Testis (tissue), 3 donors: ENCODE results near the gene PLEKHM3. TPM values are rescaled to one million over a fixed set of nuclear protein-coding genes. Genes with fewer than 3 reads are reported as not detected.

Experiments
- DNase-seq: peaks from one replicate; pipeline ENCODE4 v3.0.0-alpha.2; 2019
- H3K27ac ChIP-seq, 2 donors: fragments of 200-600 bp; sonication (generic); one replicate each; pipeline ENCODE4 v1.5.1; 2019
- H3K27me3 ChIP-seq: fragments of 200-600 bp; sonication (generic); one replicate; pipeline ENCODE4 v1.5.1; 2019
- H3K36me3 ChIP-seq: fragments of 200-600 bp; sonication (generic); one replicate; pipeline ENCODE4 v1.5.1; 2017; ENCODE audit warnings: low read depth; ENCODE audit errors: missing control alignments
- H3K4me1 ChIP-seq: fragments of 200-600 bp; sonication (generic); one replicate; pipeline ENCODE4 v1.5.1; 2019
- H3K4me3 ChIP-seq, 2 donors: fragments of 200-600 bp; sonication (generic); one replicate each; pipeline ENCODE4 v1.5.1; 2017 to 2019
- H3K9me3 ChIP-seq: fragments of 200-600 bp; sonication (generic); one replicate; pipeline ENCODE4 v1.5.1; 2017
- CTCF ChIP-seq, 3 experiments: fragments of 450-650 bp in 2 of 3; fragments of 200-600 bp in 1 of 3; sonication (generic) in 1 of 3; IDR thresholded peaks; one replicate each; pipeline ENCODE4 v1.5.1; 2016 to 2019; ENCODE audit warnings: antibody characterized with exemption in 3 of 3, mild to moderate bottlenecking in 2 of 3, moderate library complexity in 1 of 3
- POLR2A ChIP-seq: fragments of 450-650 bp; IDR thresholded peaks from one replicate; pipeline ENCODE4 v1.6.1; 2017; ENCODE audit warnings: antibody characterized with exemption, mild to moderate bottlenecking, moderate library complexity
- whole genome bisulfite sequencing, 2 donors: methylation state at CpG; one replicate each; pipeline ENCODE4 v1.1.5; 2018; 5-methylcytosine and 5-hydroxymethylcytosine counted together
- intact Hi-C: fragments of 100-400 bp; cut with DNase I; formaldehyde crosslinking; loops from one replicate; pipeline ENCODE4 v1.15.1; 2023; ENCODE audit warnings: low total_unique reads
- polyA plus RNA-seq: library from polyadenylated mRNA; stranded (reverse); fragments of 350-450 nt; fragmentation: Illumina TruSeq; extraction: RNeasy Lipid Tissue Mini Kit (QIAGEN cat#74804); gene quantifications from one replicate; pipeline ENCODE4 v1.2.3, GENCODE V29; 2014; ENCODE audit warnings: low read depth, low replicate concordance; ENCODE audit not compliant: insufficient read depth
- total RNA-seq, 2 donors: library from RNA; depleted of rRNA; stranded (reverse); fragments of >200 nt; gene quantifications; one replicate each; pipeline ENCODE4 v1.2.3, GENCODE V29; 2016

PLEKHM3 gene
- total and polyA plus RNA-seq, 3 donors from 2014 or later, result 12.5 to 24.6 (median 21.9) TPM

DNA sequence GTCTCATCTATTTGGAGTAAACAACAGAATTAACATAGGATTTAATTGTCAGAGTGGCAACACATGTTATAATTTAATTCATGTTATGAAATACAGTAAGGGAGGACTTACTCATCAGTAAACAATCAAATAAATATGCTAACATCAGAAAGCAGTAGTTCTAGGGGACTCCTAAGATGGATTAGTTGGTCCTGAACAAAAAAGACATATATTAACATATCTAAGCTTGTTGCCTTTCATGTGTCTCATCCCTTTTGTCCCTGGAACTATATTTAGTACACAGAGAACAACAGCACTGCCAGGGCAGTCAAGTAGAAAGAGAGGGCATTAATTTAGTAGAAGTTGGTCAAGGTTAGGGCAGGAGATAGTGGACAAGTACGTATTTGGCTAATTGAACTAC, 137.8 kb downstream of the PLEKHM3 start:
- Histone ChIP-seq H3K9me3 (no peaks in the 10 kb centered on the region), H3K36me3 (no peaks in the 10 kb centered on the region), H3K4me3 (no peak overlapping the region), H3K27me3 (no peaks in the 10 kb centered on the region), H3K27ac (no peak overlapping the region), H3K4me1 (no peaks in the 10 kb centered on the region)
- no peak for DNase-seq
- 40 to 64% methylated on average over 1 of the region's 1 CpG for WGBS, 2 donors
- intact Hi-C loops, result no loop called here
- TF ChIP-seq POLR2A (no peak), CTCF (IDR thresholded peaks at IDR 0.05) (no peak)

DNA sequence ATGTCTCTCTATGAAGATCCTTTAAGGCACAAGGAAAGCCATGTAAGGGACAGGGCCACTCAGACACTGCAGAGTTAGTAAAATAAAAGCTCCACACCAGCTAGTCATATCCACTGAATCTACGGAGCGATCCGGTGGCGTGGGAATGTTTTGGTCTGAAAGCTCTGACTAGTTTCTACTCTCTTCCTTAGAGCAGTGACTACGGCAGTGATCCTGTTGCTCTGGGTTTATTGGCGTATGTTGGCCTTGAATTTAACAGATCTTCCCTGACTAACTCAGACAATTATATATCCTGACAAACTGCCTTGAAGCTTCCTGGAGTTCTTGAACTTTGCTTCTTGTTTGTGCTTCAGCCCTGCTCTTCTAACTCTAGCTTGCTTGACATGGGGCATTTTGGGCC, 140.3 kb downstream of the PLEKHM3 start:
- TF ChIP-seq CTCF (IDR thresholded peaks at IDR 0.05) (no peak), POLR2A (no peak)
- no peaks in the 10 kb centered on the region for H3K4me1 ChIP-seq
- no peak overlapping the region for H3K27ac ChIP-seq
- no peaks in the 10 kb centered on the region for H3K36me3 ChIP-seq
- no peaks in the 10 kb centered on the region for H3K27me3 ChIP-seq
- H3K4me3 ChIP-seq, result no peak overlapping the region
- H3K9me3 ChIP-seq, result no peaks in the 10 kb centered on the region
- 84 to 85% methylated on average over 6 of the region's 6 CpGs for WGBS, 2 donors
- intact Hi-C loops, result no loop called here
- DNase-seq, result no peak

- 73 to 96% methylated on average over 2 of the region's 2 CpGs for WGBS, 2 donors
- H3K9me3 ChIP-seq, result no peaks in the 10 kb centered on the region
- H3K4me1 ChIP-seq, result no peaks in the 10 kb centered on the region
- TF ChIP-seq POLR2A, result no peak
- no peak for TF ChIP-seq CTCF (IDR thresholded peaks at IDR 0.05)
- DNase-seq, result no peak
- no peaks in the 10 kb centered on the region for H3K27me3 ChIP-seq
- no peak overlapping the region for H3K4me3 ChIP-seq
- no peaks in the 10 kb centered on the region for H3K36me3 ChIP-seq
- H3K27ac ChIP-seq, result no peak overlapping the region
- intact Hi-C loops, result no loop called here
These were observed 141.2 kb downstream of the PLEKHM3 start for GRCh38 chr2:207884127-207884526.

- H3K36me3 ChIP-seq, result no peaks in the 10 kb centered on the region
- WGBS, 2 donors, result 95% methylated on average over 6 of the region's 6 CpGs
- no peak overlapping the region for H3K4me3 ChIP-seq
- no peak for TF ChIP-seq POLR2A
- TF ChIP-seq CTCF (IDR thresholded peaks at IDR 0.05), result no peak
- H3K9me3 ChIP-seq, result no peaks in the 10 kb centered on the region
- H3K27me3 ChIP-seq, result no peaks in the 10 kb centered on the region
- H3K4me1 ChIP-seq, result no peaks in the 10 kb centered on the region
- intact Hi-C loops, result no loop called here
- H3K27ac ChIP-seq, result no peak overlapping the region
- DNase-seq, result no peak
These were observed 142.1 kb downstream of the PLEKHM3 start for GRCh38 chr2:207883002-207883780.

- no peaks in the 10 kb centered on the region for H3K9me3 ChIP-seq
These were observed 143.4 kb downstream of the PLEKHM3 start for GRCh38 chr2:207881902-207882301.

More at GRCh38 chr2:207881902-207882301, 143.4 kb downstream of the PLEKHM3 start:
- no peaks in the 10 kb centered on the region for H3K27me3 ChIP-seq
- H3K27ac ChIP-seq, result no peak overlapping the region
- TF ChIP-seq POLR2A (no peak), CTCF (IDR thresholded peaks at IDR 0.05) (no peak)
- H3K4me1 ChIP-seq, result no peaks in the 10 kb centered on the region
- no peaks in the 10 kb centered on the region for H3K36me3 ChIP-seq
- intact Hi-C loops, result no loop called here
- no peak overlapping the region for H3K4me3 ChIP-seq
- DNase-seq, result no peak
